Hippocampal formation (tissue), 2 donors: ENCODE results near the gene TMEM53.
"Not testable (repeated sequence)": the region's sequence is repeated elsewhere in the genome, so short reads cannot be mapped to it uniquely, and the experiment has no call there.

Experiments
- DNase-seq, 2 donors: peaks; one replicate each; lab custom pipeline; 2025; lab: John Stamatoyannopoulos, UW

Gene TMEM53

GRCh38 chr1:44672254-44672955 lies 1.9 kb downstream of the TMEM53 start:
- peak in 1 of 2 donors; percentile 33 for DNase-seq

DNA sequence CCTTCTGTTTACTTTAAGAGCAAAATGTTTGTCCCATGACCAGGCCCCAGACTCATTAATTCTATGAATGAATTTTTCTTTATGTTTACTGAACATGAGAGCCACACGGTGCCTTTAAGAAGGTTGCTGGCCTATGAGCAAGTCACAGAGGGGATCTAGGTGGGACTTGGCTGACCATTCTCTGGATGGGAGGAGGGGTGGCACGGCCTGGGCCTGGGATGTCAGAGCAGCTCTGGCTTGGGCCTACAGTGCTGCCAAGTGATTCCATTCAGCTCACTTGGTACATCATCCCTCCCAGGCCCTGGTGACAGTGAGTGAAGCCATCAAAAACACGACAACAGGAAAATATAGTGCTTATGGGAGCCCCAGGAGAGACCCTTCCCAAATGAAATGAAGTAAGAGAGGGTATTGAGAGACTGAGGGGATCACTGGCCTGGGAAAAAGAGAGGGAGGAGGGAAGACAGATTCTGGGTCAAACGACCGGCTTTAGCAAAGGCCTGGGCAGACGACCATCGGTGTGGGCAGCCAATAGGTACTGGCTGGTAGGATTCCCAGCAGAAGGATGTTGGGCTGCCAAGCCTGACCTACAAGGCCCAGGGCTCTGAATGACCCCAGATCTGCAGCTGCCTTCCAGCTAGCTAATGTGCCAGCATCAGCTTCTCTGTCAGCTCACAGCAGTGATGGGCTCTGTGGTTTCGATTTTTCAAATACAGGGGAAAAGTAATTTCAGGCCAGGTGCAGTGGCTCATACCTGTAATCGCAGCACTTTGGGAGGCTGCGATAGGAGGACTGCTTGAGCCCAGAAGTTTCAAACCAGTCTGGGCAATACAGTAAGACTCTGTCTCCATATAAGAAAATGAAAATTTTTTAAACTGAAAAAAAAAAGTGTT lies 3.3 kb downstream of the TMEM53 start:
- DNase-seq = no peak

DNA sequence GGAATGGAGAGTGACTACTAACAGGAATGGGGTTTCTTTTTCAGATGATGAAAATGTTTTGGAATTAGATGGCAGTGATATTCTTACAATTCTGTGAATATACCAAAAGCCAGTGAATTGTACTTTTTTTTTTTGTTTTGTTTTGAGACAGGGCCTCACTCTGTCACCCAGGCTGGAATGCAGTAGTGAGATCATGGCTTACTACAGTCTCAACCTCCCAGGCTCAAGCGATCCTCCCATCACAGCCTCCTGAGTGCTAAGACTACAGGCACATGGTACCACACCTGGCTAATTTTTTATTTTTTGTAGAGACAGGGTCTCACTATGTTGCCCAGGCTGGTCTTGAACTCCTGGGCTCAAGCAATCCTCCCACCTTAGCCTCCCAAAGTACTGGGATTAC lies 7.6 kb downstream of the TMEM53 start:
- not testable (repeated sequence) for DNase-seq

GRCh38 chr1:44664730-44665370 lies 9.4 kb downstream of the TMEM53 start:
- DNase-seq = no peak

GRCh38 chr1:44663417-44663816 lies 10.9 kb downstream of the TMEM53 start:
- DNase-seq = no peak

GRCh38 chr1:44662683-44663030 lies 11.6 kb downstream of the TMEM53 start:
- DNase-seq = no peak

DNA sequence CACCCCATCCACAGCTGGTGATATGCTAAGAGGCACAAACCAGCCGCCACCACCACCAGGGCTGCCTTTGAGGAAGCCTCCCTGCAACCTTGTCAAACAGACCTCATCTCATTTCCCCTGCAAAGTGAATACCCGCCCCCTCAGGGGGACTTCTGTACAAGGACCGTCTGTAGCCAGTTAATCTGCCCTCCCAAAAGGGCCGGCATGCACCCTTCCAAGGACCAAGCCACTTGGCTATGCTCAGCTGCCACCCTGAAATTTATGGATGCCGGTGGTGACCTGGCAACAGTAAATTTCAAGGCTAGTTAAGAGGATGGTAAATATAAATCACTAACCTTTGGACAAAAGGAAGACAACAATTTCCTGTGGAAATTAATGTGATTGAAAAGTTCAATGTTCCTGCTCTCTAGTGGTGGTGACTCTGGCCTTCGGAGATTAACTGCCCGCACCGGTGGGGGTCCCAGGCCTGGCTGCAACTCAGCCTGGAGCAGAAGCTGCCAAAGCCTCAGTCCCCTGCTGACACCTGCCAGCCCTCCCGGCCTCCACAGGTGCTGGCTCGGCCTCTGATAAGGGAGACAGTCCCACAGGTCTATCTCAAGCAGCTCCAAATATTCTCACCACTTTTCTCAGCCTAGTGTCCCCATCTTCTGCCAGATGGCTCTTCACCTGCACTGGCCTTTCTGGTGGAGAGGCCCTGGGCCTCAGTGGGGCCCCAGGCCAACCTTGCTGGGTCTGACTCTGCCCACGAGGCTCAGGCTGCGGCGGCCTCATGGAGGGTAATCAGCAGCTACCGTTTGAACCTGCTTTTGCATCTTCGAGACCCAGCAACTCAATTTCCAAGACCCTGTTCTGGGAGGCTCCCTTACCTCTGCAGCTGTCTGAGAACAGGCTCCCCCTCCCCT lies 12.2 kb downstream of the TMEM53 start:
- no peak for DNase-seq

DNA sequence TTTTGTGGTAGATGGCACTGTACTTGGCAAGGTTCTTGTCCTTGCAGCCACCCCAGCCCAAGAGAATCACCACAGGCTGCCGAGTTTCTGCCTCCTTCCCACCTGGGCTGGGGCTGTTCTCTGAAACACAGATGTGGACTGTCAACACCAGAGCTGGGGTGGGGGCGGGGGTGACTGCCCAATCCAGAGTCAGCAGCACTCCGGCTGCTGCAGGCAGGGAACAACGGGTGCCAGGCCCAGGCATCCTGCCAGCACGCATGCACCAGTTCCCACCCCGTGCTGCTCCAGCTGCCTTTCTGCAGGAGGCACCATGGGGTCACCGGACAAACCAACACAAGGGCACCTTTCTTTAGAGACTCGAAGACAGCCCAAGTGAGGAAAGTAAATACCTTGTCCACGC lies 14.1 kb downstream of the TMEM53 start:
- DNase-seq = peak; percentile 68 to 83

DNA sequence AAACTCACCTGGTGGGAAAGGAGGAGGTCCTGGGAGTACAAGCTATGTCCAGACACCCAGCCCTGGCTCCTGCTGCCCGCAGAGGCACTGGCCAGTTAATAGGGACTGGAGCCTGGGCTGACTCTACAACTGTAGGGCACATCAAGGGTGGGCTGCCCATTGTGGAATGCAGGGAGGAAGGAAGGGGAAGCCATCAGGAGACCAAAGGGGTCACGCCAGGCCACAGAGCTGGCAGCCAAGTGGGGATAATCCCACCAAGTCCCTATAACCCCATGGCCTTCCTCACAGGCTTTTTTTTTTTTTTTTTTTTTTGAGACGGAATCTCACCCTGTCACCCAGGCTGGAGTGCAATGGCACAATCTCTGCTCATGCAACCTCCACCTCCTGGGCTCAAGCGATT lies 14.7 kb downstream of the TMEM53 start:
- DNase-seq = no peak

DNA sequence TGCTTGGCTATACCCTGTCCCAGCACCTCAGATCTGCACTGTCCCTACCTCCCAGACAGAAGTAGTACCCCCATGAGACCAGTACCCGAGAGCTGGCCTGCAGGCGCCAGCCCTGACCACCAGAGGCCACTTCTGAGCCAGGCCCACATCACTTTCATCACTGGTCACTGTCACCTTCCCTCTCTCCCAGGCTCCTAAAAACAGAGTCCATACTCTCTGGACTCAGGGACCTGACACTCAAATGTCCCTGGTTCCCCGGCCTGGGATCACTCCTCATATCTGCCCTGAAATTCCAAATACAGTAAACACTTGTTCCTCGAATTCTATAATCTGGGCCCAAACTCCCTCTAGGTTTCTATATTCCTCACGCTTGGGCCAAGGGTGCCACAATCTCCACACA lies 18.7 kb downstream of the TMEM53 start:
- no peak for DNase-seq

- DNase-seq = no peak
These were observed 19.6 kb downstream of the TMEM53 start for GRCh38 chr1:44654621-44655187.

GRCh38 chr1:44653107-44653964 lies 20.9 kb downstream of the TMEM53 start:
- DNase-seq = no peak

DNA sequence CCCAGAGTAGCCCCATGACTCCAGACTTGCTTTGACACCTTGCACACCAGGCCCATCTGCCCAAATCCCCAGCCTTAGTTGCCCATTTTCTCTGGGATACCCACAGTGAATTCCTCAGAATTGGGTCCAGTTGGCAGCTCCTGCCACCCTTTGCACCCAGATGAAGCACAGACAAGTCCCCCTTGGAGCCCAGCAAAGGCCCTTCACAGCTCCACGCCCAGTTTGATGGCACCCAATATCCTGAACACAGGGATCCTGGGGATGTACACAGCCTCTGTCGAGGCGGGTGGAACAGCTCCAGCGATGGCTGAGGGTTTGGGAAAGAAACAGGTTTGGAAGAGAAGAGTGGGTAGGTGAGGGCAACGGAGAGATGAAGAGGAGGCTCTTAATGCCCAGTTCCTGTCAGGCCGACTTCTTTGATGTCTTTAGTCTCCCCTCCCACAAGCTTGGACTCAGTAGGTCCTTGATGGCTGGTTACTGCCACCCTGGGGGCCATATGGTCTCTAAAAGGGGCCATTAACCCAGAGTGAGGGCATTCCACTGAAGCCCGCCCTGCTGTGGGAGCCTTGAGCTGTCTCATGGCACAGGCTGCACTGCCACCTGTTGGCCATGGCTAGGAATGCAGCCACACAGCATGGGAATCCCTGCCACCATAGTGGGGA lies 21.7 kb downstream of the TMEM53 start:
- peak; percentile 70 to 76 for DNase-seq

GRCh38 chr1:44651069-44651468 lies 23.2 kb downstream of the TMEM53 start:
- no peak for DNase-seq

- peak in 1 of 2 donors; percentile 38 for DNase-seq
These were observed 24.0 kb downstream of the TMEM53 start for GRCh38 chr1:44650159-44650831.

- no peak for DNase-seq
These were observed 24.5 kb downstream of the TMEM53 start for GRCh38 chr1:44649788-44650158.

DNA sequence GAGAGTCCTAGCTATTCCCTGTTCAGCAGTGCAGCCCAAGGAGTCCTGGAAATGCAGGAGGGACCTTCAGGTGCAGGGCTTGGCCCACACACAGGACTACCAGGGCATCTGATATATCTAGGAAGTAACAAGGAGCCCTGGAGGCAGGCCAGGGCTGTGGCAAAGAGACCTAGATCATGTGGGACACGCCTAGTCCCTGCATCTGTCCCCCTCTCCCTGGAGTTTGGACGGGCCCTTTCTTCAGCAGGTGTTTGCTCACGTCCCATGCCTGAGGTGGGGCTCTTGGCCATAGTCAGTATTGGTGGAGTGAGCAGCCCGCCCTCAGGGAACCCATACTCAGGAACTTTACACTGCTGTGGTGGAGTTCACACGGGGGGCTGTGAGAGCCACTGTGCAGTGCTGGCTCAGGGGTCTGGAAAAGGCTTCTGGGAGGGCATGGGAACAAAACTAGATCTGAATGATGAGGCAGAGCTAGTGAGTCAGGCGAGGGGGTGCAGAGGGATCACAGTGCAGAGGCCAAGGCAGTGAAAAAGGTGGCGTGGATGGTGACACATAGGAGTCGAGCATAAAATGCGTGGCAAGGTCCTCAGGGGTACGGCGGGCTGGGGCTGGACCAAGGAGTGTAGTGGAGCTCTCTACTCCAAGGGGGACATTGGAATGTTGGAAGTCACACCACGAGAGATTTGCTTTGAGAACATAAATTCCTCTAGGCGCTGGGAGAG lies 25.6 kb downstream of the TMEM53 start:
- no peak for DNase-seq

DNA sequence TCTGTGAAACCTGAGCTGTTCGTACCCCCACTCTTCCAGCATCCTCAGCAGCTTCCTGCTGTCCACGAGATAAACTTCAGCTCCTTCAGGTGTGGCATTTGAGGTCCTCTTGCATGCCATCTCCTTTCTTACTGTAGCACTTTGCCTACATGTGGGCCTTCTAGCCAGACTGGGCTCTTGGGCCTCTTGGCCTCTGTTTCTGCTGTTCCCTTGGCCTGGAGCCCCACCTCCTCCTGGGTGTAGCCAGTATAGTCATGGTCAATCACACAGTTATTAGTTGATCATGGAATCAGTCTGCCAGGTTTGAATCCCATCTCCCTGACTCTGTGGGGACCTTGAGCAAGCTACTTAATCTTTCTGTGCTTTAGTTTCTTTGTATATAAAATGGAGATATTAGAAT lies 26.4 kb downstream of the TMEM53 start:
- DNase-seq = no peak
